GM15510 (cell line): ENCODE data around the gene YARS1.

Experiments
- POLR2A ChIP-seq: IDR thresholded peaks from 3 replicates; pipeline ENCODE4 v1.6.1; 2011; ENCODE audit warnings: borderline replicate concordance; ENCODE audit not compliant: insufficient read length; ENCODE audit errors: extremely low read depth

YARS1 gene

GRCh38 chr1:32830092-32830852 is 13.1 kb upstream of the YARS1 start:
- no peak for TF ChIP-seq POLR2A

- TF ChIP-seq POLR2A = no peak
Measured at GRCh38 chr1:32828341-32828740, 11.2 kb upstream of the YARS1 start.

GRCh38 chr1:32825181-32825580 is 8.0 kb upstream of the YARS1 start:
- no peak for TF ChIP-seq POLR2A

- peak; percentile 47 for TF ChIP-seq POLR2A
Measured at GRCh38 chr1:32818804-32819541, 1.8 kb upstream of the YARS1 start.

- TF ChIP-seq POLR2A = no peak
Measured at GRCh38 chr1:32817815-32818786, 943 bp upstream of the YARS1 start.

- TF ChIP-seq POLR2A = no peak
Measured at GRCh38 chr1:32816676-32817158, 441 bp downstream of the YARS1 start.

GRCh38 chr1:32813941-32814739 is 3.0 kb downstream of the YARS1 start:
- no peak for TF ChIP-seq POLR2A

GRCh38 chr1:32811917-32812316 is 5.2 kb downstream of the YARS1 start:
- TF ChIP-seq POLR2A = no peak

GRCh38 chr1:32811265-32811664 is 5.9 kb downstream of the YARS1 start:
- TF ChIP-seq POLR2A = no peak

GRCh38 chr1:32810358-32810757 is 6.8 kb downstream of the YARS1 start:
- TF ChIP-seq POLR2A = no peak

- no peak for TF ChIP-seq POLR2A
Measured at GRCh38 chr1:32808580-32808979, 8.6 kb downstream of the YARS1 start.

GRCh38 chr1:32806910-32807523 is 10.1 kb downstream of the YARS1 start:
- no peak for TF ChIP-seq POLR2A

GRCh38 chr1:32806290-32806689 is 10.9 kb downstream of the YARS1 start:
- TF ChIP-seq POLR2A = no peak

GRCh38 chr1:32801096-32801715 is 16.0 kb downstream of the YARS1 start:
- TF ChIP-seq POLR2A = no peak
